ENCODE measurements around the gene C13orf46. TPM values are rescaled to one million over a fixed set of nuclear protein-coding genes. Genes with fewer than 3 reads are reported as not detected.

Gene C13orf46
- total and polyA plus RNA-seq, 2 donors (not counting 1 experiment from before 2014, with no cell fraction given): 1.4 to 4.8 TPM

GRCh38 chr13:113964251-113964995 is 9.5 kb downstream of the C13orf46 start:
- H3K36me3 ChIP-seq (replicated peaks in 1 of 2; ENCODE audit: control extremely low read depth in 1 of 2, control insufficient read depth in 1 of 2, extremely low read depth in 1 of 2, insufficient read depth in 2 of 2, low read length in 1 of 2): no peaks in the 10 kb centered on the region
- H3K9ac ChIP-seq (ENCODE audit: low read length): no peak overlapping the region
- H3K27ac ChIP-seq (ENCODE audit: low read length in 2 of 2): no peak overlapping the region
- no peaks in the 10 kb centered on the region for H3K4me1 ChIP-seq (ENCODE audit: control insufficient read depth in 2 of 2, insufficient read depth in 2 of 2, low read length in 2 of 2)
- no peak for ATAC-seq (ENCODE audit: low read depth)
- H3K27me3 ChIP-seq (replicated peaks in 1 of 4; ENCODE audit: control extremely low read depth in 1 of 4, control insufficient read depth in 3 of 4, insufficient read depth in 4 of 4, low read length in 3 of 4): no peaks in the 10 kb centered on the region
- no peak overlapping the region for H3K4me2 ChIP-seq (replicated peaks; ENCODE audit: low read depth, low read length, poor library complexity, severe bottlenecking)
- POLR2A ChIA-PET: no interaction called here
- H3K9me3 ChIP-seq (ENCODE audit: control extremely low read depth in 1 of 3, control insufficient read depth in 2 of 3, insufficient read depth in 1 of 3, low read length in 2 of 3): peaks cover 5 to 13% (median 7%) of the 10 kb centered on the region in 3 donors
- no peak overlapping the region for H3K27ac Mint-ChIP-seq
- H4K20me1 ChIP-seq (ENCODE audit: control insufficient read depth, insufficient read depth, low read length, poor library complexity, severe bottlenecking): no peaks in the 10 kb centered on the region
- intact Hi-C loops (cut with micrococcal nuclease): no loop called here
- no peak overlapping the region for H3K4me3 ChIP-seq (ENCODE audit: control extremely low read depth in 1 of 5, extremely low read depth in 1 of 5, insufficient read depth in 1 of 5, low read depth in 2 of 5, low read length in 4 of 5)
- H3K4me1 Mint-ChIP-seq: no peaks in the 10 kb centered on the region
- H3K9me3 Mint-ChIP-seq (ENCODE audit: insufficient read depth): peaks cover 3% of the 10 kb centered on the region
- no peaks in the 10 kb centered on the region for H3K27me3 Mint-ChIP-seq
- TF ChIP-seq, protein P1, sequence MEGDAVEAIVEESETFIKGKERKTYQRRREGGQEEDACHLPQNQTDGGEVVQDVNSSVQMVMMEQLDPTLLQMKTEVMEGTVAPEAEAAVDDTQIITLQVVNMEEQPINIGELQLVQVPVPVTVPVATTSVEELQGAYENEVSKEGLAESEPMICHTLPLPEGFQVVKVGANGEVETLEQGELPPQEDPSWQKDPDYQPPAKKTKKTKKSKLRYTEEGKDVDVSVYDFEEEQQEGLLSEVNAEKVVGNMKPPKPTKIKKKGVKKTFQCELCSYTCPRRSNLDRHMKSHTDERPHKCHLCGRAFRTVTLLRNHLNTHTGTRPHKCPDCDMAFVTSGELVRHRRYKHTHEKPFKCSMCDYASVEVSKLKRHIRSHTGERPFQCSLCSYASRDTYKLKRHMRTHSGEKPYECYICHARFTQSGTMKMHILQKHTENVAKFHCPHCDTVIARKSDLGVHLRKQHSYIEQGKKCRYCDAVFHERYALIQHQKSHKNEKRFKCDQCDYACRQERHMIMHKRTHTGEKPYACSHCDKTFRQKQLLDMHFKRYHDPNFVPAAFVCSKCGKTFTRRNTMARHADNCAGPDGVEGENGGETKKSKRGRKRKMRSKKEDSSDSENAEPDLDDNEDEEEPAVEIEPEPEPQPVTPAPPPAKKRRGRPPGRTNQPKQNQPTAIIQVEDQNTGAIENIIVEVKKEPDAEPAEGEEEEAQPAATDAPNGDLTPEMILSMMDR (IDR thresholded peaks at IDR 0.05): no peak
- TF ChIP-seq EZH2 (IDR thresholded peaks at IDR 0.05; ENCODE audit: borderline replicate concordance, insufficient read depth, low read depth, low read length, poor library complexity, severe bottlenecking): no peak
- H3K79me2 ChIP-seq (ENCODE audit: control insufficient read depth, insufficient read depth, low read length): no peaks in the 10 kb centered on the region
- WGBS (ENCODE audit: insufficient coverage): 95% methylated on average over 14 of the region's 21 CpGs
- H2AFZ ChIP-seq (ENCODE audit: insufficient read depth, low read depth, low read length, poor library complexity, severe bottlenecking): no peak overlapping the region
- CTCF ChIA-PET: interaction anchor here (0.5 kb wide), 1 partner anchor 147 kb away, joined by 3 read pairs; no protein-coding TSS in a partner anchor
- no peak for DNase-seq
- H3K4me3 Mint-ChIP-seq: no peak overlapping the region

DNA sequence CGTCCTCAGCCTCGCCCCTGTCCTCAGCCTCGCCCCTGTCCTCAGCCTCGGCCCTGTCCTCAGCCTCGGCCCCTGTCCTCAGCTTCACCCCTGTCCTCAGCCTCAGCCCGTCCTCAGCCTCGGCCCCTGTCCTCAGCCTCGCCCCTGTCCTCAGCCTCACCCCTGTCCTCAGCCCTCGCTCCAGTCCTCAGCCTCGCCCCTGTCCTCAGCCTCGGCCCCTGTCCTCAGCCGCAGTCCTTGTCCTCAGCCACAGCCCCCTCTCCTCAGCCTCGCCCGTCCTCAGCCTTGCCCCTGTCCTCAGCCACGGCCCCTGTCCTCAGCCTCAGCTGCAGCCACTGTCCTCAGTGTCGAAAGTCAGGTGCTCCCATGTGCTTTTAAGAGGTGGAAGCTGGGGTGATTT is 10.5 kb downstream of the C13orf46 start:
- ATAC-seq (ENCODE audit: low read depth): no peak
- no peak overlapping the region for H3K4me3 Mint-ChIP-seq
- H4K20me1 ChIP-seq (ENCODE audit: control insufficient read depth, insufficient read depth, low read length, poor library complexity, severe bottlenecking): no peaks in the 10 kb centered on the region
- no peaks in the 10 kb centered on the region for H3K36me3 ChIP-seq (replicated peaks in 1 of 2; ENCODE audit: control extremely low read depth in 1 of 2, control insufficient read depth in 1 of 2, extremely low read depth in 1 of 2, insufficient read depth in 2 of 2, low read length in 1 of 2)
- ChIA-PET CTCF (no interaction called here), POLR2A (no interaction called here)
- H3K9me3 Mint-ChIP-seq (ENCODE audit: insufficient read depth): peaks cover 3% of the 10 kb centered on the region
- WGBS (ENCODE audit: insufficient coverage): 90% methylated on average over 8 of the region's 16 CpGs
- no peak for DNase-seq
- TF ChIP-seq, protein P1 (IDR thresholded peaks at IDR 0.05): no peak
- no peak for TF ChIP-seq EZH2 (IDR thresholded peaks at IDR 0.05; ENCODE audit: borderline replicate concordance, insufficient read depth, low read depth, low read length, poor library complexity, severe bottlenecking)
- no peak overlapping the region for H3K27ac Mint-ChIP-seq
- H3K4me2 ChIP-seq (replicated peaks; ENCODE audit: low read depth, low read length, poor library complexity, severe bottlenecking): no peak overlapping the region
- peaks cover 5 to 23% (median 13%) of the 10 kb centered on the region in 3 donors for H3K9me3 ChIP-seq (ENCODE audit: control extremely low read depth in 1 of 3, control insufficient read depth in 2 of 3, insufficient read depth in 1 of 3, low read length in 2 of 3)
- H3K27me3 ChIP-seq (replicated peaks in 1 of 4; ENCODE audit: control extremely low read depth in 1 of 4, control insufficient read depth in 3 of 4, insufficient read depth in 4 of 4, low read length in 3 of 4): no peaks in the 10 kb centered on the region
- no peaks in the 10 kb centered on the region for H3K27me3 Mint-ChIP-seq
- H3K4me1 Mint-ChIP-seq: no peaks in the 10 kb centered on the region
- H3K4me3 ChIP-seq (ENCODE audit: control extremely low read depth in 1 of 5, extremely low read depth in 1 of 5, insufficient read depth in 1 of 5, low read depth in 2 of 5, low read length in 4 of 5): no peak overlapping the region
- H3K9ac ChIP-seq (ENCODE audit: low read length): no peak overlapping the region
- no peaks in the 10 kb centered on the region for H3K79me2 ChIP-seq (ENCODE audit: control insufficient read depth, insufficient read depth, low read length)
- H3K4me1 ChIP-seq (ENCODE audit: control insufficient read depth in 2 of 2, insufficient read depth in 2 of 2, low read length in 2 of 2): no peaks in the 10 kb centered on the region
- H3K27ac ChIP-seq (ENCODE audit: low read length in 2 of 2): no peak overlapping the region
- intact Hi-C loops (cut with micrococcal nuclease): no loop called here
- H2AFZ ChIP-seq (ENCODE audit: insufficient read depth, low read depth, low read length, poor library complexity, severe bottlenecking): no peak overlapping the region

Data from B cell (primary cell).